Activated CD4-positive, alpha-beta T cell treated with anti-CD3 and anti-CD28 coated beads, Interleukin-2, amount 50 U/mL, for 24 hours (primary cell): ENCODE data around the gene DHRSX.
"Not testable (repeated sequence)": the region's sequence is repeated elsewhere in the genome, so short reads cannot be mapped to it uniquely, and the experiment has no call there.

Experiments used
- DNase-seq, 2 donors: peaks; one replicate each; pipeline ENCODE4 v3.0.0-alpha.2; 2020; ENCODE audit warnings: low read depth in 1 of 2, low spot score in 1 of 2

The DHRSX gene

GRCh38 chrX:2320580-2321327 is 180.0 kb downstream of the DHRSX start:
- no peak for DNase-seq

- DNase-seq = no peak
Measured at GRCh38 chrX:2320089-2320488, 180.7 kb downstream of the DHRSX start.

- DNase-seq = no peak
Measured at GRCh38 chrX:2318371-2318770, 182.4 kb downstream of the DHRSX start.

GRCh38 chrX:2317527-2318055 is 183.2 kb downstream of the DHRSX start:
- DNase-seq = no peak

- no peak for DNase-seq
Measured at GRCh38 chrX:2316534-2316933, 184.2 kb downstream of the DHRSX start.

- DNase-seq = no peak
Measured at GRCh38 chrX:2315434-2315833, 185.3 kb downstream of the DHRSX start.

GRCh38 chrX:2314831-2315365 is 185.9 kb downstream of the DHRSX start:
- no peak for DNase-seq

GRCh38 chrX:2313864-2314640 is 186.7 kb downstream of the DHRSX start:
- no peak for DNase-seq

GRCh38 chrX:2312061-2312591 is 188.7 kb downstream of the DHRSX start:
- not testable (repeated sequence) for DNase-seq

- DNase-seq = no peak
Measured at GRCh38 chrX:2311501-2311900, 189.3 kb downstream of the DHRSX start.

GRCh38 chrX:2301901-2302300 is 198.9 kb downstream of the DHRSX start:
- no peak for DNase-seq

- DNase-seq = no peak
Measured at GRCh38 chrX:2299871-2300270, 200.9 kb downstream of the DHRSX start.

- no peak for DNase-seq
Measured at GRCh38 chrX:2286731-2287130, 214.0 kb downstream of the DHRSX start.

GRCh38 chrX:2284601-2285000 is 216.2 kb downstream of the DHRSX start:
- DNase-seq = no peak

GRCh38 chrX:2284133-2284532 is 216.6 kb downstream of the DHRSX start:
- no peak for DNase-seq

- DNase-seq = no peak
Measured at GRCh38 chrX:2283111-2283859, 217.5 kb downstream of the DHRSX start.

GRCh38 chrX:2282490-2283090 is 218.2 kb downstream of the DHRSX start:
- no peak for DNase-seq

- no peak for DNase-seq
Measured at GRCh38 chrX:2272337-2272736, 228.4 kb downstream of the DHRSX start.

- not testable (repeated sequence) for DNase-seq
Measured at GRCh38 chrX:2271595-2271994, 229.2 kb downstream of the DHRSX start.

- not testable (repeated sequence) for DNase-seq
Measured at GRCh38 chrX:2270783-2271182, 230.0 kb downstream of the DHRSX start.

- DNase-seq = no peak
Measured at GRCh38 chrX:2267890-2268289, 232.9 kb downstream of the DHRSX start.
